Measurements from ENCODE around the gene PLB1. TPM values are rescaled to one million over a fixed set of nuclear protein-coding genes. Genes with fewer than 3 reads are reported as not detected.
"Not testable (repeated sequence)": the region's sequence is repeated elsewhere in the genome, so short reads cannot be mapped to it uniquely, and the experiment has no call there.

The PLB1 gene
- total RNA-seq, 2 donors from 2014 or later, result 0.39 to 0.89 TPM

DNA sequence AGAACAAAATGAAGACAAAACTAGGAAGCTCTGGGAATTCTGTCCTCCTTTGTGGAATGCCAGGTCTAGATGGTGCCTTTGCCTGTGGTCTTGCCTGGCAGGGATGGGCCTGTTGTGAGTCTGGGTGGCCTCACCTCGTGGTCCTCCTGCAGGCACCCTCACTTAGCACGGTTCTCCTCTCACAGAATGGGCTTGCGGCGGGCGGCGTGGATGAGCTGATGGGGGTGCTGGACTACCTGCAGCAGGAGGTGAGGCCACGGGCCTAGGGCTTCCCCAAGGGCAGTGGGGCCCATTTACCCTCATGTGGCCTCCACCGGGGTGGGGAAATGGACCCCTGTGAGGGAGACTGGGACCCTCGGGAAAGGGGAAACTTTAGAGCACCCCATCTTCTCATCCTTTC, 42.3 kb downstream of the PLB1 start:
- H3K27ac Mint-ChIP-seq, result no peak overlapping the region
- no peaks in the 10 kb centered on the region for H3K36me3 Mint-ChIP-seq
- ATAC-seq (no peak), DNase-seq (ENCODE audit: low spot score in 2 of 2) (no peak)
- H3K9me3 Mint-ChIP-seq, result no peaks in the 10 kb centered on the region

GRCh38 chr2:28538652-28539051, 42.8 kb downstream of the PLB1 start:
- H3K36me3 Mint-ChIP-seq, result no peaks in the 10 kb centered on the region
- DNase-seq (ENCODE audit: low spot score in 2 of 2), result no peak
- no peaks in the 10 kb centered on the region for H3K9me3 Mint-ChIP-seq
- H3K27ac Mint-ChIP-seq, result no peak overlapping the region
- ATAC-seq, result no peak

DNA sequence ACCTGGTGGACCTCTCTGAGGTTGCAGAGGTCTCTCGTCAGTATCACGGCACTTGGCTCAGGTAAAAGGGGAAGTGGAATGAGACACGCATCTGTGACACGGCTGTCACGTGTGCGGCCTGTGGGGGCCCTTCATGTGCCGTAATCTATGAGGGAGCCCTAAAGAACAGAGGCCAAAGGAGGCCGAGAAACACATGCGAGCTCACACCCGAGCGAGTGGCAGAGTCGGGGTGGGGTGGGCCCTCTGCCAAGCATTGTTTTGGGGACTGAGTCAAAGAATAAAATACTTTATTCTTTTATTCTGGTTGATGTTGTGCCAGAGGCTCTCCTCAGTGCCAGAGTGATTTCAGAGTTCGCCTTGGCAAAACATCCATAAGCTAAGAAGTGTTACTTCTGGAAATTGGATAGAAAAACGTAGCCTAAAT, 43.3 kb downstream of the PLB1 start:
- Mint-ChIP-seq H3K9me3 (no peaks in the 10 kb centered on the region), H3K36me3 (no peaks in the 10 kb centered on the region), H3K27ac (peak overlapping the region in 1 of 2 donors; percentile 32)
- no peak for ATAC-seq
- DNase-seq (ENCODE audit: low spot score in 2 of 2), result no peak

GRCh38 chr2:28543316-28544035, 47.6 kb downstream of the PLB1 start:
- no peaks in the 10 kb centered on the region for H3K9me3 Mint-ChIP-seq
- no peak overlapping the region for H3K27ac Mint-ChIP-seq
- DNase-seq (ENCODE audit: low spot score in 2 of 2) (no peak), ATAC-seq (no peak)
- no peaks in the 10 kb centered on the region for H3K36me3 Mint-ChIP-seq

DNA sequence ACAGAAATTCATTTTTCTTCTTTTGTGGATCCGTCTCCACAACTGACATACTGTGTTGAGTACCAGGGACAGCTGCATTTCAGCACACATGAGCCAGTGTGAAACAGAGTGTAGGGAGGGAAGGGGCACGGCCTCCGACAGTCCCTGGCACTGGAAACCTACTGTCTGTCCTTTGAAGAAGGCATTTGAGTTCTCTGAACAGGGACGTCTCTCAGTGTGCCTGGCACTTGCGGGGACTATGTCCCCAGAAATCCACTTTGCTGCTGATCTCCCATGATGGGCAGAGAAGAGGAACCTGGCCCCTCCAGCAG, 48.1 kb downstream of the PLB1 start:
- Mint-ChIP-seq H3K27ac (peak overlapping the region in 1 of 2 donors; percentile 84), H3K9me3 (no peaks in the 10 kb centered on the region)

GRCh38 chr2:28544405-28544921, 48.6 kb downstream of the PLB1 start:
- ATAC-seq (peak in 1 of 2 donors; percentile 56), DNase-seq (ENCODE audit: low spot score in 2 of 2) (no peak)
- Mint-ChIP-seq H3K27ac (peak overlapping the region; percentile 22 to 84), H3K36me3 (no peaks in the 10 kb centered on the region), H3K9me3 (no peaks in the 10 kb centered on the region)

More for the DNA sequence above, 48.1 kb downstream of the PLB1 start:
- DNase-seq (ENCODE audit: low spot score in 2 of 2) (no peak), ATAC-seq (no peak)
- no peaks in the 10 kb centered on the region for H3K36me3 Mint-ChIP-seq

GRCh38 chr2:28544922-28545589, 49.2 kb downstream of the PLB1 start:
- ATAC-seq (peak; percentile 77 to 90), DNase-seq (ENCODE audit: low spot score in 2 of 2) (peak in 1 of 2 donors; percentile 72)
- Mint-ChIP-seq H3K27ac (peak overlapping the region in 1 of 2 donors; percentile 84), H3K9me3 (no peaks in the 10 kb centered on the region), H3K36me3 (no peaks in the 10 kb centered on the region)

GRCh38 chr2:28545590-28546200, 49.8 kb downstream of the PLB1 start:
- Mint-ChIP-seq H3K36me3 (no peaks in the 10 kb centered on the region), H3K9me3 (no peaks in the 10 kb centered on the region), H3K27ac (peak overlapping the region in 1 of 2 donors; percentile 84)
- no peak for DNase-seq (ENCODE audit: low spot score in 2 of 2)
- peak; percentile 50 to 62 for ATAC-seq

DNA sequence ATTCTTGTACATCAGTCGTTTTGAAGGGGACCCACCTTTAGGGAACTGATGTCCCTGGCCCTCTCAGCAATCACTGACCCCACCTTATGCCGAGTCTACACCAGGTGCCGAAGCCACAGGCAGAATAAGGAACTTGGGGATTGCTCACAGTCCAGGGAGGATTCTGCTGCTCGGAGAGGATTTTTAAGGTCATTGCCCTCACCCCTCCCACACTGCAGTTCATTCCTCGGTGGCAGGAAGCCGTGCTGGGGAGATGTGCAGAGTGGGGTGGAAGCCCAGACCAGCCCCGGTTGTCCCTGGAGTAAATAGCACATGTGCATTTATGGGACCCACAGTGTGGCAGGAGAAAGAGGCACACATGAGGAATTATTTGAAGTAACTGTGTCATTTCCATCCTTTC, 50.4 kb downstream of the PLB1 start:
- H3K27ac Mint-ChIP-seq, result no peak overlapping the region
- DNase-seq (ENCODE audit: low spot score in 2 of 2), result no peak
- no peaks in the 10 kb centered on the region for H3K9me3 Mint-ChIP-seq
- ATAC-seq, result no peak
- no peaks in the 10 kb centered on the region for H3K36me3 Mint-ChIP-seq

GRCh38 chr2:28547223-28547860, 51.5 kb downstream of the PLB1 start:
- DNase-seq (ENCODE audit: low spot score in 2 of 2), result no peak
- H3K27ac Mint-ChIP-seq, result no peak overlapping the region

DNA sequence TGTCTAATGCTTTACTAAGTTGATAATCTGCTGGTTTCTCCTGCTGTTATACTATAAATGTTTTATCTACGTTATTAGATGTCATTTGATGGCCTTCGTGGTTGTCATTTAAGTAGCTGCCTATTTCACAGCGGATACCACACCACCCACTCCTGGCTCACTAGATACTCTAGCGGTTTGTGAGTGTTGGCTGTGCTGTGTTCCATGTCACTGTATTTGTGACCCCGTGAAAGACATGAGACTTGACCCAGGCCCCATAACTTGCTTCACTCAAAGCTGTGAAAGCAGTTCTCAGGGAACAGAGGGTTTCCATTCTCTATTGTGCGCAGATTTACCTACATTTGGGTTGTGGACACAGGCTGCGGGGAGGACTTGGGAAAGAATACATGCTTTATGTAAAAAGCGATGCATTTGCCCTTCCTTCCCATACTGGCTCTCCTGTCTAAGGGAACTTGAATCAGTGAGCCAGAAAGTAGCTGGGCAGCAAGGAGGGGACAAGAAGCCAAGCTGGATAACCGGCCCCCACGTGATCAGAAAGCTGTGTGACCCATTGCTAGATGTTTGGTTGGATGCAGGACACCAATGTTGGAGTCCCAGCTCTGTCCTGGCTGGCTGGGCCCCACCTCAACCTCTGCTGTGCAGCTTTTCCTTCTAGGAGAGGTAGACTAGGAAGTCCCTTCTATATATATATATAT, 52.2 kb downstream of the PLB1 start:
- no peak overlapping the region for H3K27ac Mint-ChIP-seq
- DNase-seq (ENCODE audit: low spot score in 2 of 2), result no peak
- ATAC-seq, result no peak
- no peaks in the 10 kb centered on the region for H3K36me3 Mint-ChIP-seq
- no peaks in the 10 kb centered on the region for H3K9me3 Mint-ChIP-seq

More at GRCh38 chr2:28547223-28547860, 51.5 kb downstream of the PLB1 start:
- Mint-ChIP-seq H3K9me3 (no peaks in the 10 kb centered on the region), H3K36me3 (no peaks in the 10 kb centered on the region)
- no peak for ATAC-seq

DNA sequence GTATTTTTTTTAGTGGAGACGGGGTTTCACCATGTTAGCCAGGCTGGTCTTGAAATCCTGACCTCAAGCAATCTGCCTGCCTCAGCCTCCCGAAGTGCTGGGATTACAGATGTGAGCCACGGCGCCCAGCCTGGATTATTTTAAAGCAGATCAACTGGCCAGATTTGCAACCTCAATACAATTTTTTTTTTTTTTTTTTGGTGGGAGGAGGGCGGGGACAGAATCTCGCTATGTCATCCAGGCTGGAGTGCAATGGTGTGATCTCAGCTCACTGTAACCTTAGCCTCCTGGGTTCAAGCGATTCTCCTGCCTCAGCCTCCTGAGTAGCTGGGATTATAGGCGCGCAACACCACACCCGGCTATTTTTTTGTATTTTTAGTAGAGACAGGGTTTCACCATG, 54.5 kb downstream of the PLB1 start:
- not testable (repeated sequence) for H3K36me3 Mint-ChIP-seq; DNase-seq (ENCODE audit: low spot score in 2 of 2); H3K9me3 Mint-ChIP-seq; ATAC-seq; H3K27ac Mint-ChIP-seq

DNA sequence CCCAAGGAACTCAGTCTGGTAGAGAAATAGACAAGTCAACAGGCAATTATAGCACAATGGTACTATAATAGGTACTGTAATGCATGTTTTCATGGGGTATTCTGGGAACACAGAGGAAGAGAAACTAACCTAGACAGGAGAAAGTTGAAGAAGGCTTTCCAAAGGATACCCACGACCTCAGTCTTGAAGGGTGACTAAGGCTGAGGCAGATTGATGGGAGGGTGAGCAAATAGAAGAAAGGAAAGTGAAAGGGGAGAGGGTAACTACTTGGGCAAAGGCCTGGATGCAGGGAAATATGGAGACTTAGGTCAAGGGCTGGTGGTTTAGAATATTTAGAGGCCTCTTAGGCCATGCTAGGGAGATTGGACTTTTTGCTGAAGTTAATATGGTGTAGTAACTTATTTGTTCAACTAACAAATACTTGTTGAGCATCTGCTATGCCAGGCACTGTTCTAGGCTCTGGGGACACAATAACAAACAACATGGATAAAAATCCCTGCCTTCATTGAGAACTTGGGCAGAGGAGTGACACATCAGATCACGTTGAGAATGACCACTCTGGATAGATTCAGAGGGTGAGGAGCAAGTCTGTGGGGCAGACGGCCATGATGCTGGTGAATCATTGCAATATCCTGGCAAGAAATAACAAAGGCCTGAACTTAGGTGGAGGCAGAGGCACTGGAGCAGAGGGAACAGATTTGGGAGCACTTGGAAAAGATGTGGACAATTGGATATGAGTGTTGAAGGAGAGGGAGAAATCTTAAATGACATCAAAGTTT, 56.4 kb downstream of the PLB1 start:
- Mint-ChIP-seq H3K36me3 (no peaks in the 10 kb centered on the region), H3K9me3 (no peaks in the 10 kb centered on the region), H3K27ac (no peak overlapping the region)
- ATAC-seq (peak; percentile 52 to 54), DNase-seq (ENCODE audit: low spot score in 2 of 2) (no peak)

GRCh38 chr2:28556303-28556702, 60.4 kb downstream of the PLB1 start:
- ATAC-seq (no peak), DNase-seq (ENCODE audit: low spot score in 2 of 2) (no peak)
- Mint-ChIP-seq H3K36me3 (no peaks in the 10 kb centered on the region), H3K27ac (no peak overlapping the region), H3K9me3 (no peaks in the 10 kb centered on the region)

DNA sequence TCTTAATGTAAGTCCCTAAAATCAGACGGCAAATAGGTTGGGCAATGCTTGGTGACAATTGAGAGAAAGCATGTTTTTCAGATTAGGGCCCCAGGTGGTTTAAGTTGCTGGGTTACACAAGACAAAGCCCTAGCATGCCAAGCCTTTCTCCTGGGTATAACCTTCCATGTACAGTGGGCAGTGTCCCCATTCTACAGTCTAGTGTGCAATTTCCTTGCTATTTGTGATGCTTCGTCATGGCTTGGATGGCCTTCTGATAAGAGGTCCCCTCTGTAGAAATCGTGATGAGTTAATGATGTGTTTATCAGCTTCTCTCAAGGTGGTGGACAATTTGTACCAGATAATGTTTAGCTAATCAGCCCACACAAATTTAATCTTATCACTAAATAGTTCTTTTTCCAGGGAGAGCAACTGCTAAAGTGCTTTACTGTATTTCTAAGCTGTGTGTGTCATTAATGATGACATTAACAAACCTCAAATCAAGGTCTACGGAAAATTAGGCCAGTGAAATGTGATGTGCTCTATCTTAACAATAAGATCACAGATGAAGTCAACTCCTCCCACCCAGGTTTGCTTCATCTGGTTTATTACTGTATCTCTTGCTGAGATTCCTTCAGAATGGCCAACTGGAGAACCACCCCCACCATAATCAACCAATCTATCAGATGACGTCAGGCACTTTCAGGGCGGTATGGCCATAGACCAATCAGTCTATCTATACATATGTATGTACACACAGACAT, 61.7 kb downstream of the PLB1 start:
- DNase-seq (ENCODE audit: low spot score in 2 of 2) (no peak), ATAC-seq (no peak)
- Mint-ChIP-seq H3K27ac (no peak overlapping the region), H3K36me3 (no peaks in the 10 kb centered on the region), H3K9me3 (no peaks in the 10 kb centered on the region)

Measured in activated naive CD4-positive, alpha-beta T cell treated with anti-CD3 and anti-CD28 coated beads, Interleukin-2, amount 50 U/mL, for 72 hours (primary cell).